Activated CD4-positive, alpha-beta T cell treated with anti-CD3 and anti-CD28 coated beads, Interleukin-2, amount 50 U/mL, for 24 hours (primary cell): ENCODE results near the gene STYXL1.
"Not testable (repeated sequence)": the region's sequence is repeated elsewhere in the genome, so short reads cannot be mapped to it uniquely, and the experiment has no call there.

Experiments
- DNase-seq, 2 donors: peaks; one replicate each; pipeline ENCODE4 v3.0.0-alpha.2; 2020; ENCODE audit warnings: low read depth in 1 of 2, low spot score in 1 of 2

Gene STYXL1

GRCh38 chr7:76047811-76048667 is at the start of gene STYXL1, which contains the start of gene MDH2:
STYXL1 (minus strand) TSS chr7:76048000; CDS start chr7:76030523, 17,477 bp downstream.
MDH2 (plus strand) TSS chr7:76048106; CDS start chr7:76048161, 55 bp downstream.
- peak; percentile 69 to 87 for DNase-seq

DNA sequence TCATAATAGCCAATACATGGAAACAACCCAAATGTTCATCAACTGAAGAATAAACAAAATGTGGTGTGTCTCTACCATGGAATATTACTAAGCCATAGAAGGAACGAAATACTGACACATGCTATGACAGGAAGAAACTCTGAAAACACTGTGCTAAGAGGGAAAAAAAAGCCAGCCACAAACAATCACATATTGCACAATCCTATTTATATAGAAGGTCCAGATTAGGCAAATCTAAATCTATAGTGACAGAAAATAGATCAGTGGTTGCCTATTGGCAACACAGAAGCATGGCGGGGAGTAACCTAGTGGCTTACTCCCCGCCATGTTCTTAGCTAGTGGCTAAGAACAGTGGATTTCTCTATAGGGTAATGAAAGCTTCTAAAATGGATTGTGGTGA is 48.1 kb upstream of the STYXL1 start:
- DNase-seq = no peak

GRCh38 chr7:76094326-76094725 is 46.5 kb upstream of the STYXL1 start:
- DNase-seq = not testable (repeated sequence)

GRCh38 chr7:76093531-76093930 is 45.7 kb upstream of the STYXL1 start:
- not testable (repeated sequence) for DNase-seq

DNA sequence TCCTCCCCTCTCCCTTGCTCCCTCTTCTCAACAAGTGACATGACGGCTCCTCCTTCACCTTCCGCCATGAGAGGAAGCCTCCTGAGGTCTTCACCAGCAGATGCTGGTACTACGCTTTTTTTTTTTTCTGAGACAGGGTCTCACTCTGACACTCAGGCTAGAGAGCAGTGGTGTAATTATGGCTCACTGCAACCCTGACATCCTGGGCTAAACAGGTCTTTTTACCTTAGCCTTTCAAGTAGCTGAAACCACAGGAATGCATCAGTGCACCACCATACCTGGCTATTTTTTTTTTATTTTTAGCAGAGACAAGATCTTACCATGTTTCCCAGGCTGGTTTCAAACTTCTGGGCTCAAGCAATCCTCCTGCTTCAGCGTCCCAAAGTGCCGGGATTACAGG is 43.7 kb upstream of the STYXL1 start:
- no peak for DNase-seq

GRCh38 chr7:76089865-76090475 is 42.2 kb upstream of the STYXL1 start:
- DNase-seq = no peak

- not testable (repeated sequence) for DNase-seq
Observed at GRCh38 chr7:76087362-76087791, 39.6 kb upstream of the STYXL1 start.

GRCh38 chr7:76086070-76086469 is 38.3 kb upstream of the STYXL1 start:
- DNase-seq = no peak

GRCh38 chr7:76084115-76084514 is 36.3 kb upstream of the STYXL1 start:
- not testable (repeated sequence) for DNase-seq

DNA sequence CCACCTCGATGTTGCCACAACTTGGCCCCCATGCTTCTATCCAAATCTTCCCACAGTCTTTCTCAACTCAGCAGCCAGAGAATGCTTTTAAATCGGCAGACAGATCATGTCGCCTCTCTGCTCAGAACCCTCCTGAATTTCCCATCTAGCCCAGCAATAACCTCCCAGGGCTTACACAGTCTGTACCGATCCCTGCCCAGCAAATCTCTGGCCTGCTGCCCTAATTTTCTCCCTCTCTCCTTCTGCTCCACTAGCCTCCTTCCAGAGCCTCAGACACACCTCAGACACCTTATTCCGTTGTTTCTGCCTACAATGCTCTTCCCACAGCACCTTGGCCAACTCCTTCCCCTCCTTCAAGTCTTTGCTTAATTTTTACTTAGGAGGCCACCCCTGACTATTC is 32.4 kb upstream of the STYXL1 start:
- no peak for DNase-seq

- no peak for DNase-seq
Observed at GRCh38 chr7:76077435-76077834, 29.6 kb upstream of the STYXL1 start.

DNA sequence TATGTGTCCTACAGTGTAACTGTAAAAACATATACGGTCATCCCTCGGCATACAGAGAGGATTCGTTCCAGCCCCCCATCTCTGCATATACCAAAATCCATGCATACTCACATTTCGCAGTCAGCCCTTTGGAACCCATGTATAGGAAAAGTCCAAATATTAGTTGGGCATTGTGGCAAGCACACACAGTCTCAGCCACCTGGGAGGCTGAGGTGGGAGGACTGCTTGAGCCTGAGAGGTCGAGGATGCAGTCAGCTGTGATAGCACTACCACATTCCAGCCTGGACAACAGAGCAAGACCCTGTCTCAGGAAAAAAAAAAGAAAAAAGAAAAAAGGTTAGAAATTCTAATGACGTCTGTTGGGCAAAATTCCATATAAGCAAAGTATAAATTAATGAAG is 29.2 kb upstream of the STYXL1 start:
- DNase-seq = no peak

- no peak for DNase-seq
Observed at GRCh38 chr7:76074972-76075370, 27.2 kb upstream of the STYXL1 start.

- DNase-seq = no peak
Observed at GRCh38 chr7:76074306-76074971, 26.6 kb upstream of the STYXL1 start.

- DNase-seq = no peak
Observed at GRCh38 chr7:76073335-76073990, 25.7 kb upstream of the STYXL1 start.

- DNase-seq = no peak
Observed at GRCh38 chr7:76072243-76073148, 24.7 kb upstream of the STYXL1 start.

- no peak for DNase-seq
Observed at GRCh38 chr7:76071316-76072242, 23.8 kb upstream of the STYXL1 start.

- DNase-seq = no peak
Observed at GRCh38 chr7:76069238-76069638, 21.4 kb upstream of the STYXL1 start.
